Measurements from ENCODE around the gene ELOVL1.

DNA sequence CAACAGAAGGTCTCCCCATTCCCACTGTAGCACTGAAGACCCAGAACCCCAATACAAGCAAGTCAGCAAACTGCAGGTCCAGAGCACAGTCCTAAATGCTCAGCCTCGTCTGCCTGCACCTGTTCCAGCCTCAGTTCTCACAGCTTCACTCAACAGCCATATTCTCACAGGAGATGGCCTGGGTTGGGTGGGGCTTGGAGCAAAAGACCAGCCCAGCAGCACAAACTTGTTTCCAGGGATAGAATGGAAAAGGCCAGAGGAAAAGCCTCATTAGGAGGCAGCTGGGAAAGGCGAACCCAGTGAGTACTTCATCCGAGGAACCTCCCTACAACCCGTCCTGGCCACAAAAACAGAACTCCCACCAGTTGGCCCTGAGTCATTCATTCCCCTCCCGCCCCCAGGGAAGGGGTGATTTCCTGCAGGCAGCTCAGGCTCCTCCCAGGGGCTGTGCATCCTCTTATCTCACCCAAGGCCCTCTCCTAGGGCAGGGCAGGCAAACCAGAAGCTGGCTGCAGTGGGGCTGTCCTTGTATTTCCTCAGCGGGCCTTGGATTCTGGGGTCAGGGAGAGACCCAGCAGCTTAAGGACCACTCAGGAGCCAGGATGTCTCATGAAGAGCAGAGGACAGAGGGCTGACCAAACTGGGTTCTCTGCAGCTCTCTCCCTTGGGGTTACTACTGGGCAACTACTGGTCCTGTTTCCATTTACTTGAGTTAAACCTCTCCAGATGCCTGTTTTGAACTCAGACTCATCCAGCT is 37.6 kb downstream of the ELOVL1 start:
- TF ChIP-seq POLR2A (IDR thresholded peaks at IDR 0.05) (no peak), CTCF (IDR thresholded peaks at IDR 0.05) (no peak)

Measured in tibial nerve (tissue), 3 donors.